Activated CD4-positive, alpha-beta T cell treated with anti-CD3 and anti-CD28 coated beads for 24 hours (primary cell): ENCODE measurements around the gene OR6T1.

Source experiments
- DNase-seq, 2 donors: peaks; one replicate each; pipeline ENCODE4 v3.0.0-alpha.2; 2020; ENCODE audit warnings: low read depth in 2 of 2

The OR6T1 gene

GRCh38 chr11:123943738-123944137, at the start of gene OR6T1:
Gene OR6T1, minus strand, starts transcription at chr11:123943838. Its CDS starts 0 bp downstream, at chr11:123943838.
- no peak for DNase-seq

- no peak for DNase-seq
These were observed 35.7 kb upstream of the OR6T1 start for GRCh38 chr11:123979311-123979710.

- no peak for DNase-seq
These were observed 34.2 kb upstream of the OR6T1 start, which contains the start of gene OR10S1 for GRCh38 chr11:123977731-123978347. Gene OR10S1, minus strand, starts transcription at chr11:123977781. Its CDS starts 117 bp downstream, at chr11:123977664.

GRCh38 chr11:123976770-123977560, 33.3 kb upstream of the OR6T1 start:
- no peak for DNase-seq

- no peak for DNase-seq
These were observed 30.2 kb upstream of the OR6T1 start for GRCh38 chr11:123973816-123974215.

GRCh38 chr11:123956752-123957151, 13.1 kb upstream of the OR6T1 start:
- DNase-seq = no peak

GRCh38 chr11:123945132-123945531, 1.5 kb upstream of the OR6T1 start:
- DNase-seq = no peak

GRCh38 chr11:123942413-123942812, 1.2 kb downstream of the OR6T1 start:
- no peak for DNase-seq

GRCh38 chr11:123939317-123939716, 4.3 kb downstream of the OR6T1 start, which contains the start of gene OR4D5:
Gene OR4D5, plus strand, starts transcription at chr11:123939617. Its CDS starts 0 bp downstream, at chr11:123939617.
- no peak for DNase-seq

GRCh38 chr11:123924027-123924426, 19.6 kb downstream of the OR6T1 start:
- no peak for DNase-seq

GRCh38 chr11:123920943-123921342, 22.7 kb downstream of the OR6T1 start:
- no peak for DNase-seq

GRCh38 chr11:123905826-123906225, 37.8 kb downstream of the OR6T1 start:
- no peak for DNase-seq

GRCh38 chr11:123904932-123905331, 38.7 kb downstream of the OR6T1 start:
- no peak for DNase-seq

GRCh38 chr11:123903932-123904331, 39.7 kb downstream of the OR6T1 start:
- no peak for DNase-seq

GRCh38 chr11:123901867-123902266, 41.8 kb downstream of the OR6T1 start, which contains the start of gene OR8D4:
Gene OR8D4, plus strand, starts transcription at chr11:123902167. Its CDS starts 4,265 bp downstream, at chr11:123906432.
- DNase-seq = no peak

- DNase-seq = no peak
These were observed 43.8 kb downstream of the OR6T1 start for GRCh38 chr11:123899792-123900191.
